SIG-M5 treated with dmso at 0.1 percent for 504 hours (cell line): ENCODE measurements around the gene KDM2A.

Experiments
- DNase-seq: peaks from one replicate; lab custom pipeline; 2025; ENCODE audit not compliant: unreplicated experiment; lab: John Stamatoyannopoulos, UW

The KDM2A gene

GRCh38 chr11:67271205-67271540, 152.1 kb downstream of the KDM2A start:
- no peak for DNase-seq

GRCh38 chr11:67271541-67272284, 152.7 kb downstream of the KDM2A start:
- peak; percentile 67 for DNase-seq

- no peak for DNase-seq
These were observed 153.5 kb downstream of the KDM2A start for GRCh38 chr11:67272327-67273259.

GRCh38 chr11:67273260-67273990, 154.4 kb downstream of the KDM2A start:
- no peak for DNase-seq

- no peak for DNase-seq
These were observed 155.9 kb downstream of the KDM2A start for GRCh38 chr11:67274768-67275605.

GRCh38 chr11:67275606-67276409, 156.7 kb downstream of the KDM2A start:
- DNase-seq: no peak

GRCh38 chr11:67276781-67277230, 157.7 kb downstream of the KDM2A start:
- peak; percentile 91 for DNase-seq

- peak; percentile 95 for DNase-seq
These were observed 158.3 kb downstream of the KDM2A start for GRCh38 chr11:67277231-67277961.

- no peak for DNase-seq
These were observed 159.3 kb downstream of the KDM2A start for GRCh38 chr11:67278135-67278938.

- no peak for DNase-seq
These were observed 160.0 kb downstream of the KDM2A start for GRCh38 chr11:67278939-67279588.

- DNase-seq: no peak
These were observed 160.7 kb downstream of the KDM2A start for GRCh38 chr11:67279589-67280340.

GRCh38 chr11:67280341-67280787, 161.3 kb downstream of the KDM2A start:
- DNase-seq: no peak

- DNase-seq: no peak
These were observed 161.9 kb downstream of the KDM2A start for GRCh38 chr11:67280788-67281551.

GRCh38 chr11:67281552-67282150, 162.6 kb downstream of the KDM2A start:
- DNase-seq: no peak

GRCh38 chr11:67282155-67282875, 163.3 kb downstream of the KDM2A start:
- no peak for DNase-seq
